Stimulated activated CD8-positive, alpha-beta memory T cell treated with anti-CD3 and anti-CD28 coated beads, Interleukin-12 subunit alpha, Interleukin-12 subunit beta, amount 100 ng/mL, for 4 hours (primary cell): ENCODE results near the gene MTUS2.

Source experiments
- DNase-seq: peaks from one replicate; pipeline ENCODE4 v3.0.0-alpha.2; 2020; ENCODE audit warnings: low read depth

Gene MTUS2

DNA sequence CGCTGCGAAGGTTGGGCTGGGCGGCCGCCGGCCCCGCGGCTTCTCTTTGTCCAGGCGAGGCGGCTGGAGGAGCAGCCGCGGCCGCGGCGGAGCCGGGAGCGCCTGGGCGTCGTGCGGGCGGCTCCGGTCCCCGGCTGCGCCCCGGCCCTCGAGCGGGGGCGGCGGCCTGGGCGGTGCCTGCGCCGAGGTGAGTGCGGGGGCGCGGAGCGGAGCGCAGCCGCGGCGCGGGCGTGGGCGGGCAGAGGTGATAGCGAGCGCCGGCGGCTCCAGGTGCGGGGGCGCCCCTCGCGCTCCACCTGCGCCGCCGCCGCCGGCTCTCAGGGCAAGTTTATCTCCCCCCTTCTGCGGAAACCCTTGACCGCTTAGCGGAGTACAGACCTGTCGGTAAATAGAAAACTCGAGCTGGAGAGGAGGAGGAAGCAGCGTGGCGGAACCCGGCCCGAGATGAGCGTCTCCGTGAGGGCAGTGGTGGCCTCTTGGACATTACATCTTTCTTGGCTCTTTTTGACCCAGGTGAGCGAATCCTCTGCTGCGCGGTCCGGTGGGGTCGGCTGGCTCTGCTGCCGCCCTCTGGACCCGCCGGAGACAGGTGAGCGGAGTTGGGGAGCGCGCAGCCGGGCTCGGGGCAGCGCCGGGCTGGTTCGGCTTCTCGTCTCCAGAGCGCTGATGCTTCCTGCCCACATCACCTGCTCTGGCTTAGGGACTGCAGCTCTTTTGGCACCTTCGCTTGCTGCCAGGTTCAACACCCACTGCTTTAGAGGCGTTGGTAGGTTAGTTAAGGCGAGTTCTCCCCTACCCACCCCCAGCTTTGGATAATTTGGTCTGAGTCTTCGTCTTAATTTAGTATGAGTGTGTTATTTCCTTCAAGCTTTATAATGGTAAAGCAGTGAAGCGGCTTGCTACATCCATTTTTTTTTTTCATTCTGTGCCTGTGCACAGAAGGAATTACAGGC, at the start of gene MTUS2:
MTUS2 (plus strand) TSS at position 241 of the 953 bp plus-strand sequence.
- DNase-seq = peak; percentile 17

DNA sequence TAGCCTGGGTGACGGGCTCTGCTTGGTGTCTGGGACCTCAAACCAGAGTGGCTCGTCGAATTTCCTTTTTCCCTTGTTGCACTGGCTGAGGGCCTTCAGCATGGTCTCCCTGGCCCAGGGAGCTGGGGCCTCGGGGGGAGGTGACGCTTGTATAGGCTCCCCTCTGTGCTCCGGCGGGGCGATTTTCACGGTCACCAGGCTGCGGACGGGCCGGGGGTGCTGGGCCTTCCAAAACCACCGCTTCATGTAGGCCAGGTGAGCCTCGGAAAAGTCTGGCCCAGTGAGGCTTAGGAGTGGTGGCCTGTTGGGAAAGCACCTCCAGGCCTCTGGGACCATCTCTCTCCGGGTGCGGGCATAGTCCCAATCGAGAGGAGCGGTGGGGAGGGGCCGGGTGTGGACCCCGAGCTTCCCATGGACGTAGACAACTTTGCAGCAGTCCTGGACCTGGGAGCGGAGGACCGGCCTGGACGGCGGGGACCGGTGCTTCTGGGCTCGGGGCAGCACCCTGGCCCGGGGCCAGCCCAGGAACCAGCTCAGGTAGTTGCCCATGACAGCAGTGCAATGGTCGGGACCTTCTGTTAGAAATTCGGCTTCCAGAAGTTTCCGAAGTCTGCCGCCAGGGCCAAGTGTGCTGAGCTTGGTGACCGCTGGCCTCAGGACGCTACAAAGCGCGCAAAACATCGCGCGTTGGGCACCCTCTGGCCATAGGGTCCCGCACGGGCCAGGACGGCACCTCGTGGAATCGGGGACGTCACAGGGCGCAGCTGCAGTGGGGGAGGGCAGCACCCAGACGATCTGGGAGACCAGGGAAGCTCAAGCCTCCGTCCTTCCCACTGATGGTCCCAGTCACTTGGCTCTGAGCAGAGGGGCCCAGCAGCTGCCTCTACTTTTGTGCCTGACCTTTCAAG, 41.6 kb upstream of the MTUS2 start:
- DNase-seq = no peak

DNA sequence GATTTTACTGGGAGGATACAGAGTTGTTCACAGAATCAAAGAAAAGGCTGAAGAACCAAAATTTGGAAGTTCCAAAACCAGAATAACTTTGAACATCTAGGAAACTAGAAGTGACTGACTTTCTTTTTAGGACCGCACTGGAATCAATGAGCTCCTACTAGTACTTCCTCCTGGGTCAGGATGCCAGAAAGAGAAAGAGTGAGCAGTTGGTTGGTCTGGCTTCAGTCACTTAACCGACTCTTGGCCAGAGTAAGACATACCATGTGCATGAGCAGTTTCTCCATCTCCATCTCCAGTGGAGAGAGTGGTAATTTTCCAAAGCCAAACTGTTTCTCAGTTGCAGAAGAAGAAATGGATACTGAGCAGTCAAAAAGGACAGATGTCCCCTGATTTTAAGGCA, 27.1 kb upstream of the MTUS2 start:
- no peak for DNase-seq

GRCh38 chr13:28794396-28794795, 25.7 kb upstream of the MTUS2 start:
- no peak for DNase-seq

- no peak for DNase-seq
Measured at GRCh38 chr13:28796938-28797257, 23.2 kb upstream of the MTUS2 start.

DNA sequence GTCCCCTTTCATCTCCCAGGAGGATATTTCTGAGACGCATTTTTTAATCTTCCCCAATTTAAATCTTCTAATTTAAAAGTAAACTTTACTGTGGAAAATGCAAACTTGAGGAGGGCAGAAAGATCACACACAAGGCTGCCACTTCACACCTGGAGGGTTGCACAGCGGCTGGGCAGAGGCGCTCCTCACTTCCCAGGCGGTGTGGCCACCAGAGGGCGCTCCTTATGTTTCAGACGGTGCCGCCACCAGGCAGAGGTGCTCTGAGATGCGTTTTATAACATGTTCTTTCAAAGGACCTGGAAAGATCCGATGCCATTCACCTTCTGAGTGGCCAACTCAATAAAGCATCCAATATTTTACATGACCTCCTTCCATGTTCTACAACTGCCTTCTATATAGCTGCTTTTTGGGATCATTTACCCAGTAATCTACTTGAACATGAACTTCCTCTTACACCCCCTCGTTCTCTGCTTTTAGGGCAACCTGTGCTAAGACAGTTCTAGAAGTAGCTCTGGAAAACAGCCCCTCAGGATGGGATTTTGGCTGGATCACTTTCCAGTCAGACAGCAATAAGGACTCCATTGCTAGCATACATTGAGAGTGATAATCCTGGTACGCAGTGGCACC, 14.8 kb upstream of the MTUS2 start:
- DNase-seq = no peak

GRCh38 chr13:28817204-28817603, 2.9 kb upstream of the MTUS2 start:
- no peak for DNase-seq

DNA sequence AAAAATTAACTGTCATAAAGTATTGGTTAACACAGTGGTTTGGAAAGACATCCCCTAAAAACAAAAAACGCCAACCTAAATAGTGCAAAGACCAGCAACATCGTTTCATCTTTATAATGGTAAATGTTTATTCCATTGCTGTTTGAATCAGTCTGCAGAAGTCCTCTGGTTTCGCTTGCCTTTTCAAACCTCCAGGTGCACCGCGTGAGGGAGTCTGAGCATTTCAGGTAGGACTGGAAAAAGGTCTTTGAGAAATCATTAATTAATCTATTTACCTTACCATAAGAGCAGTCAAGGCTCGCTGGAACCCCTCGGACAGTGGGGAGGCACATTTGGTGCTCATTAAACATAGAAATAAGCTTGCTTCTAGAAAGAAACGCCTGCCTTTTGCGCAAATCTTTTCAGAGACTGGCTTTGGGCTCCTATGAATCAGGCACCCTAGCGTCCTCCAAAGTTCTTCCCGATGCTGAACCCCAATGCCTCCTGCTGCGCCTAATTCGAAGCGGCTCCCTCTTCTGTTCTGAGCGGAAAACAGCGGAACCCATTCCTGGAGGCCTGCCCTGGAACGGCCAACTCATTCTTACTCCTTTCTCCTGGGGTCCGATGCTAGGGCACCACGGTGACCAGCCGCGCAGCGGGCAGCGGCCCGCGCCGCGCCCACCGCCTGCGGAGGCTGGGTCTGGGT, 951 bp upstream of the MTUS2 start:
- no peak for DNase-seq

- DNase-seq = peak; percentile 13
Measured at GRCh38 chr13:28819735-28820098, 422 bp upstream of the MTUS2 start.

DNA sequence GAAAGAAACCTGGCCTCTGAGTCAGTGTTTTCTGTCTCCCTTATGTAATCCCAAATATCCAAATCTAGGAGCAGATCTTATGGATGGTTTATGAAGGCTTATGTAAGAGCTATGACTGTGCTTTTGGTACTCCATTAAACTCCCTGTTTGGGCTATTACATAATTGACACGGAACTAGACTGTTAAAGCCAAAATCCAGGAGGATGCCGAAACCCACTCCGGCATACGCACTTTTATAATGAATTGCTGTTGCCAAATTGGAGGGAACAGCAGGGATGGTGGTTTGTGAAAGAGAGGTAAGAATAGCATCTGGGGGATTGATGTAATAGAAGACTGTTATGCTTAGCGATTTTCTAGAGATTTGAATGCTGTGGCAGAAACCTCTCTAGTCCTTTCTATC, 2.0 kb downstream of the MTUS2 start:
- DNase-seq = no peak

- no peak for DNase-seq
Measured at GRCh38 chr13:28822801-28823200, 2.7 kb downstream of the MTUS2 start.

DNA sequence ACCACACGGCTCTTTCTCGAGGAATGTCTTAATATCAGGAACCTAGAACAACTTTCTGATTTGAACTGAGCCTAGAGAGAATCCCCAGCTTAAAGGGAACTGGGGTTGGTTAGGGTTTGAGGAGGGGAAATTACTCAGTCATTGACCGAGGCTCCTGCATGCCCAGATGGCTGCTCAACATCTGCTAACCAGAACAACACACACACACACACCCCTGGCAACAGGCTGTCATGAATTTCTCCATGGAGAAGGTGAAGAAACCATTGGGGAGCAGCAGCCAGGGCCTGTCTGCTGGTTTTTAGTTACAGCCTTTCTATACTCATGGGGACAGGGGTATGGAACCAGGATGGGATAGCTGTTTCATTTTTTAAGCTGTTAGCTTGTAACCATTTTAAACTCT, 5.2 kb downstream of the MTUS2 start:
- no peak for DNase-seq

GRCh38 chr13:28826368-28826767, 6.2 kb downstream of the MTUS2 start:
- no peak for DNase-seq

- DNase-seq = no peak
Measured at GRCh38 chr13:28830580-28830979, 10.4 kb downstream of the MTUS2 start.

DNA sequence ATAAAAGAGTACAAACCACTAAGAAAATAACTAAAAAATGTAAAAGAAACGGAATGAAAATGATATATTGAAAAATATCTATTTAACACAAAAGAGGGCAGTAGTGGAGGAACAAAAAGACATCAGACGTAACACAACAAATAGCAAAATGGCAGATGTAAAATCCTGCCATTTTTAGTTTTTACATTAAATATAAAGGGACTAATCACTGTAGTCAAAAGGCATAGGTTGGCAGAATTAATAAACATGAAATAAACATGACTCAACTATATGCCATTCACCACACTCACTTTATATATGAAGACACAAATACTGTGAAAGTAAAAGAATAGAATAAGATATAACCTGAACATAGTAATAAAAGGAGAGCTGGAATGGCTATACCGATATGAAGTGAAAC, 11.0 kb downstream of the MTUS2 start:
- DNase-seq = no peak

DNA sequence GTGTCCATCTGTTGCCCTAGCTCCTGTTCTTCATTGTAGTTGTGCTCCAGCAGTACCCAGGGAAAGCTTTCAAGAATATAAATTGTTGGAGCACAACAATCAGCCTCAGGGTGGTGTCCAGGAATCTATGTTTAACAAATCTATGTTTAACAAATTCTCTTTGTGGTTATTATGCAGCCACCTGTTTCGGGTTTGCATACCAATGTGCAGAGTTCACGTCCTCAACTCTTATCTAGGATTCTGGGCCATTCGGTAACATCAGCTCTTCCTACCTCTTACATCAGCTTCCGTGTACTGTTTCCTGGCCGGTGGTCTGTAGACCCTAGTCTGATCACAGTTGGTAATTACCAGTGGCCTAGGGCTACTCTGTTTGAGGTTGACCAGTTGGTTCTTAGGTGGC, 17.0 kb downstream of the MTUS2 start:
- DNase-seq = no peak

DNA sequence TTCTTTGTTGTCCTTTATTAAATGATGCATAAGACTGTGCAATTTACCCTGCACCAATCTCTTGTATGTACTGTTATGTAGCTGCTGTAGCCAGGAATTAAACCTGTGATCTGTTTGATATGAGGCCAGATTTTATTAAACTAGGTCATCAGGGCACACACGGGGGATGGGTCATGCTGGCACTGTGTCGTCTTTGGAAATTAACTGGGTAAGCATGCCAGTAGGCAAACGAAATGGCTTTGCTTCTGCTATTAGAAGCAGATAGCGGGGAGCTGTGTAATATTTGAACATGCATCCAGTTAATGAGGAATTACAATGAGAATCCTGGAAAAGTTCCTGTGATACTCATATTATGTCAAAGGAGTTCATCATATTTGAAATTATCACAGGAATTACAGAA, 23.5 kb downstream of the MTUS2 start:
- no peak for DNase-seq

GRCh38 chr13:28849441-28849840, 29.3 kb downstream of the MTUS2 start:
- no peak for DNase-seq

DNA sequence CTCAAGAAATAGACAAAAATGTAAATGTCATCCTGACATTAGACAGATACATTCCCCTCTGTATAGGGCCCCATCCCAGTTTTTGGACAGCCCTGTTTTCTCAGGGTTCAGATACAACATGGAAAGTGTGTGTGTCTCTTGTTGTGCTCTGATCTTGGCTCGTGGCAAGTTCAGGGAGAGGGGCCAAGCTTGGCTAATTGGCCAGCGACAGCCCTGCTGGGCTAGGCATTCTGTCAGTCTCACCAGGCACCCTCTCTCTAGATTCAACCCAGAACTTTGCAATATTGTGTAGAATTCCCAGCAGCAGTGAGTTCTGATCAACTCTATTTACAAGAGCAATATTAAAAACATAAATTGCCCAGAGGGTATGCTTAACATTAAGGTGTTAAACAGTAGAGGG, 30.1 kb downstream of the MTUS2 start:
- DNase-seq = no peak

DNA sequence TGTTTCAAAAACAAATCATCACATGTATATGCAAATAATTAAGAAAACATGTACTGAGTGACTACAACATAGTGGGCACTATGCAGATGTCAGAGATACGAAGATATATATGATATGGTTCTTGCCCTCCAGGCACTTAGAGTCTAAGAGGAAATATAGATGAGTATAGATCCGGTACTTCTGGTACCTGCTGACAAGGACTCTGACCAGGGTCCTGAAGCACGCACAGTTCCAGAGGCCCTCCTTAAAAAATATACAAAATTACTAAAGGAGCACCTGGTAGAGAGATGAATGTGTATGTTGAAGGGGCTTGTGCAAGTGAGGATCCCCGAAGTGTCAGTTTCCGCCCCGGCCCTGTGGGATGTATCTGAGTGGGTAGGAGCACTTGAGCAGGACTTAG, 31.3 kb downstream of the MTUS2 start:
- no peak for DNase-seq

- no peak for DNase-seq
Measured at GRCh38 chr13:28854657-28855056, 34.5 kb downstream of the MTUS2 start.

GRCh38 chr13:28856287-28856686, 36.1 kb downstream of the MTUS2 start:
- no peak for DNase-seq
